22Rv1 (cell line): ENCODE data around the gene TYROBP.

ENCODE experiments used
- H3K27ac ChIP-seq: fragments of 450-650 bp; 2 replicates; pipeline ENCODE4 v1.5.1; 2017
- CTCF ChIP-seq: fragments of 450-650 bp; IDR thresholded peaks from 2 replicates; pipeline ENCODE4 v1.5.1; 2017; ENCODE audit warnings: mild to moderate bottlenecking
- ZFX ChIP-seq: fragments of 450-650 bp; IDR thresholded peaks from 2 replicates; pipeline ENCODE4 v1.6.1; 2017; ENCODE audit warnings: antibody characterized with exemption, borderline replicate concordance

The TYROBP gene

GRCh38 chr19:35860818-35861639, 47.1 kb downstream of the TYROBP start:
- no peak overlapping the region for H3K27ac ChIP-seq
- TF ChIP-seq CTCF (no peak), ZFX (no peak)

- no peak overlapping the region for H3K27ac ChIP-seq
- TF ChIP-seq ZFX = no peak
- TF ChIP-seq CTCF = no peak
These were observed 47.7 kb downstream of the TYROBP start for GRCh38 chr19:35860436-35860817.

DNA sequence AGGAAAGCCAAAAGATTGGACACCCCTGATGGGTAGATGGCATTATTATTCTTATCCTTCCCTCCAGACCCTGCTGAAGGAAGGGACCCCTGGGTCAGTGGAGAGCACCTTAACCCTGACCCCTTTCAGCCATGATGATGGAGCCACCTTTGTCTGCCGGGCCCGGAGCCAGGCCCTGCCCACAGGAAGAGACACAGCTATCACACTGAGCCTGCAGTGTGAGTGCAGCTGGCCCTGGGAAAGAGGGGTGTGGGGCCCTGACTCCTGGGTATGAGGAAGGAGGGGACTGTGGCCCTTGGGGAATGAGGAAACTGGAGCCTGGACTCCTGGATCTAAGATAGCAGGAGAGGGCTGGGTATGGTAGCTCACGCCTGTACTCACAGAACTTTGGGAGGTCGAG, 48.7 kb downstream of the TYROBP start:
- H3K27ac ChIP-seq = no peak overlapping the region
- TF ChIP-seq CTCF = no peak
- TF ChIP-seq ZFX = no peak

DNA sequence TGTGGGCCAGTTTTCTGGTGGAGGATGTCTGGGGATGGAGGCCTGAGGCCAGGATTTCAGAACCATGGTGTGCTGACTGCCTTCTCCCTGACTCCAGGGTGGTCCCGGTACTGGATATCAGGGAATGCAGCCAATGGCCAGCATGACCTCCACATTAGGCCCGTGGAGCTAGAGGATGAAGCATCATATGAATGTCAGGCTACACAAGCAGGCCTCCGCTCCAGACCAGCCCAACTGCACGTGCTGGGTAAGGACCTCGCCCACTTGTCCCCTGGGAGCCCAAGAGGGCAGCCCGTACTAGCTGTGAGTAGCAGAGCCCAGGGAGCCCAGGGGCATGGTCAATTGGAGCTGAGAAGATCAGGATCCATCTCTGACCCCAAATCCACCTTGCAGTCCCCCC, 49.8 kb downstream of the TYROBP start:
- no peak for TF ChIP-seq ZFX
- no peak for TF ChIP-seq CTCF
- H3K27ac ChIP-seq = no peak overlapping the region

GRCh38 chr19:35856546-35857149, 51.4 kb downstream of the TYROBP start, which contains the start of gene KIRREL2:
Gene KIRREL2 (plus strand): TSS chr19:35856911. CDS start chr19:35857120, 209 bp downstream.
- no peak within 1 kb of the TSS for H3K27ac ChIP-seq
- TF ChIP-seq CTCF = no peak
- no peak for TF ChIP-seq ZFX
